A549 (cell line): ENCODE results near the gene ZC3H18. TPM values are rescaled to one million over a fixed set of nuclear protein-coding genes. Genes with fewer than 3 reads are reported as not detected.

Source experiments
- ATAC-seq, 2 experiments: fragments of 200-7000 bp in 1 of 2; fragments of >200 bp in 1 of 2; cut with Nextera tagmentation in 1 of 2; cut with Tn5 transposase in 1 of 2; 3 replicates each; pipeline versions ENCODE4 v1.8.0 to v1.9.1; 2018 to 2020; ENCODE audit warnings: mild to moderate bottlenecking in 1 of 2, moderate library complexity in 1 of 2
- CTCF ChIA-PET: fragments of 300-600 bp; sonication (Branson Sonifier 250); formaldehyde crosslinking; extraction: SDS; loops from one replicate; lab custom pipeline; 2021; ENCODE audit warnings: antibody characterized with exemption, inconsistent platforms; lab: Yijun Ruan, JAX
- POLR2A ChIA-PET: fragments of 350-600 bp; formaldehyde crosslinking; extraction: SDS; loops from one replicate; lab custom pipeline; 2021; ENCODE audit warnings: antibody characterized with exemption, inconsistent platforms; lab: Yijun Ruan, JAX
- DNase-seq, 2 experiments: peaks; one replicate each; pipeline versions ENCODE4 v3.0.0 to v3.0.0-alpha.2; 2011 to 2016; ENCODE audit warnings: low read depth in 1 of 2, low spot score in 1 of 2
- FAIRE-seq: peaks from 2 replicates; lab custom pipeline; 2011; peaks lifted over from hg19 to GRCh38; lab: Jason Lieb, UNC
- H3K27ac ChIP-seq, 2 experiments: fragments of >200 bp; sonication (Bioruptor Twin); formaldehyde crosslinking; 3 replicates each; pipeline ENCODE4 v1.5.1; 2016 to 2017
- H3K4me1 ChIP-seq: fragments of >200 bp; sonication (Bioruptor Twin); formaldehyde crosslinking; 3 replicates; pipeline ENCODE4 v1.6.1; 2016
- H3K4me2 ChIP-seq: fragments of >200 bp; sonication (Bioruptor Twin); formaldehyde crosslinking; 3 replicates; pipeline ENCODE4 v1.6.1; 2016
- H3K4me3 ChIP-seq: fragments of >200 bp; sonication (Bioruptor Twin); formaldehyde crosslinking; 3 replicates; pipeline ENCODE4 v1.5.1; 2016
- H3K9me3 ChIP-seq: fragments of >200 bp; sonication (Bioruptor Twin); formaldehyde crosslinking; 3 replicates; pipeline ENCODE4 v1.6.1; 2016
- ATOH8 ChIP-seq: fragments of 250-450 bp; sonication (Bioruptor Pico); IDR thresholded peaks from 2 replicates; pipeline ENCODE4 v1.5.0; 2020; ENCODE audit warnings: low read depth, mild to moderate bottlenecking, moderate library complexity
- BCL3 ChIP-seq: fragments of >200 bp; sonication (Bioruptor Twin); formaldehyde crosslinking; IDR thresholded peaks from 3 replicates; pipeline ENCODE4 v1.6.1; 2016
- CBX2 ChIP-seq: fragments of 200-600 bp; sonication (generic); IDR thresholded peaks from 2 replicates; pipeline ENCODE4 v1.6.1; 2016; ENCODE audit warnings: low read depth, mild to moderate bottlenecking, borderline replicate concordance
- CEBPB ChIP-seq, 2 experiments: fragments of >200 bp in 1 of 2; sonication (Bioruptor Twin) in 1 of 2; formaldehyde crosslinking in 1 of 2; IDR thresholded peaks; 2 replicates each; pipeline ENCODE4 v1.6.1; 2012 to 2016
- CHD2 ChIP-seq: fragments of 150-350 bp; IDR thresholded peaks from 2 replicates; pipeline ENCODE4 v1.6.1; 2014; ENCODE audit warnings: low read length; ENCODE audit not compliant: partially characterized antibody
- CTCF ChIP-seq: fragments of >200 bp; sonication (Bioruptor Twin); formaldehyde crosslinking; IDR thresholded peaks from 3 replicates; pipeline ENCODE4 v1.5.1; 2016
- E2F6 ChIP-seq: IDR thresholded peaks from 2 replicates; pipeline ENCODE4 v1.6.1; 2012; ENCODE audit warnings: low read depth, borderline replicate concordance
- GATA3 ChIP-seq: IDR thresholded peaks from 2 replicates; pipeline ENCODE4 v1.6.1; 2012; ENCODE audit warnings: borderline replicate concordance
- HEYL ChIP-seq: fragments of 250-450 bp; sonication (Bioruptor Pico); IDR thresholded peaks from 2 replicates; pipeline ENCODE4 v1.8.0; 2021; ENCODE audit warnings: mild to moderate bottlenecking, moderate library complexity
- KDM1A ChIP-seq: fragments of 200-600 bp; sonication (generic); IDR thresholded peaks from 2 replicates; pipeline ENCODE4 v1.6.1; 2016; ENCODE audit warnings: low read depth, mild to moderate bottlenecking
- KDM5A ChIP-seq: fragments of 200-600 bp; sonication (generic); IDR thresholded peaks from 2 replicates; pipeline ENCODE4 v1.6.1; 2016; ENCODE audit warnings: antibody characterized with exemption, mild to moderate bottlenecking
- MAX ChIP-seq: IDR thresholded peaks from 2 replicates; pipeline ENCODE4 v1.6.1; 2012
- MYC ChIP-seq: IDR thresholded peaks from 2 replicates; pipeline ENCODE4 v1.6.1; 2012; ENCODE audit warnings: mild to moderate bottlenecking, inconsistent platforms, low read length, improper control_type of control experiment, borderline replicate concordance
- NFE2L2 ChIP-seq: fragments of 150-350 bp; conservative IDR thresholded peaks from 2 replicates; pipeline ENCODE4 v1.6.1; 2014; ENCODE audit warnings: low read length
- NR3C1 ChIP-seq: fragments of >200 bp; sonication (Bioruptor Twin); formaldehyde crosslinking; IDR thresholded peaks from 3 replicates; pipeline ENCODE4 v1.6.1; 2017
- RCOR1 ChIP-seq: fragments of 150-350 bp; IDR thresholded peaks from 2 replicates; pipeline ENCODE4 v1.6.1; 2014; ENCODE audit warnings: antibody characterized with exemption, low read length, low read depth
- SREBF2 ChIP-seq: fragments of 450-650 bp; IDR thresholded peaks from 2 replicates; pipeline ENCODE4 v1.6.1; 2014; ENCODE audit warnings: mild to moderate bottlenecking, moderate library complexity
- TP53 ChIP-seq: fragments of 250-450 bp; sonication (Bioruptor Pico); IDR thresholded peaks from 2 replicates; pipeline ENCODE4 v1.5.0; 2021; ENCODE audit warnings: mild to moderate bottlenecking, moderate library complexity
- ZFP36 ChIP-seq: fragments of 450-650 bp; IDR thresholded peaks from 2 replicates; pipeline ENCODE4 v1.6.1; 2014; ENCODE audit warnings: borderline replicate concordance; ENCODE audit not compliant: partially characterized antibody
- WGBS: methylation state at CpG from one replicate; pipeline ENCODE4 v1.1.6; 2017; ENCODE audit errors: missing lambda C conversion rate; 5-methylcytosine and 5-hydroxymethylcytosine counted together
- polyA plus RNA-seq, 4 experiments: library from polyadenylated mRNA; depleted of rRNA in 3 of 4; stranded (reverse); fragments of >200 nt; fragmentation: RNase III in 1 of 4; extraction: RNeasy Plus Mini Kit Qiagen cat#74134 plus additional on column Dnase treatment in 1 of 4; gene quantifications; 2 replicates in 3 of 4; 3 replicates in 1 of 4; pipeline ENCODE4 v1.2.3, GENCODE V29; 2011 to 2017

Gene ZC3H18
- polyA plus RNA-seq, 2 of the 4 experiments (the other 2 are of a cell fraction) = 21.1 to 48.2 TPM

GRCh38 chr16:88534638-88535190 lies 35.5 kb upstream of the ZC3H18 start:
- Histone ChIP-seq H3K4me2 (peak overlapping the region; percentile 100), H3K9me3 (no peaks in the 10 kb centered on the region), H3K4me3 (peak overlapping the region; percentile 91), H3K4me1 (peaks cover 15% of the 10 kb centered on the region; the same call in 2 of the 3 replicates), H3K27ac (peak overlapping the region; percentile 99)
- ATAC-seq (peak; percentile 44 to 51), FAIRE-seq (no peak), DNase-seq (peak; percentile 69 to 71)
- WGBS = 18% methylated on average over 13 of the region's 65 CpGs
- ChIA-PET CTCF (interaction anchor here (1.3 kb wide), 1 partner anchor 24 kb away, joined by 5 read pairs; no protein-coding TSS in a partner anchor), POLR2A (interaction anchor here (1.2 kb wide), 2 partner anchors 36 to 584 kb away, joined by 4 to 8 read pairs; partner anchors contain the start of genes BANP and ZC3H18)
- TF ChIP-seq CTCF = 0 out of 3 replicates have a peak, but pooled peaks have one; percentile 0
- peak; percentile 80 for TF ChIP-seq MAX
- TF ChIP-seq RCOR1 = no peak
- TF ChIP-seq SREBF2 = no peak
- no peak for TF ChIP-seq KDM1A
- TF ChIP-seq E2F6 = peak; percentile 34; the same call in 1 of the 2 replicates
- TF ChIP-seq KDM5A = no peak

- no peak for DNase-seq
- Histone ChIP-seq H3K4me1 (peaks cover 15% of the 10 kb centered on the region; the same call in 2 of the 3 replicates), H3K27ac (peak overlapping the region; percentile 99), H3K9me3 (no peaks in the 10 kb centered on the region), H3K4me3 (peak overlapping the region; percentile 91), H3K4me2 (peak overlapping the region; percentile 100)
- 89% methylated on average over 14 of the region's 22 CpGs for WGBS
- ChIA-PET CTCF (interaction anchor here (0.7 to 1.5 kb wide), 5 partner anchors 10 to 553 kb away, joined by 3 to 9 read pairs (median 3); no protein-coding TSS in a partner anchor), POLR2A (no interaction called here)
- no peak for FAIRE-seq
- peak in 1 of 2 experiments; percentile 8; a peak in 3 of 6 replicates for ATAC-seq
- TF ChIP-seq ZFP36 (no peak), HEYL (CRISPR knock-in tag) (no peak), RCOR1 (no peak)
- TF ChIP-seq, all 56 proteins: peak for 0
Measured at GRCh38 chr16:88535191-88535856, 34.9 kb upstream of the ZC3H18 start.

- Histone ChIP-seq H3K4me2 (peak overlapping the region; percentile 100), H3K4me3 (no peak overlapping the region), H3K4me1 (peaks cover 15% of the 10 kb centered on the region; the same call in 2 of the 3 replicates), H3K27ac (no peak overlapping the region), H3K9me3 (no peaks in the 10 kb centered on the region)
- ChIA-PET POLR2A (interaction anchor here (1.3 kb wide), 1 partner anchor 35 kb away, joined by 6 read pairs; the partner anchor contains the start of gene ZC3H18), CTCF (interaction anchor here (0.7 to 1.5 kb wide), 5 partner anchors 10 to 553 kb away, joined by 3 to 9 read pairs (median 3); no protein-coding TSS in a partner anchor)
- ATAC-seq = no peak
- DNase-seq = no peak
- TF ChIP-seq SREBF2 (no peak), KDM5A (no peak), NFE2L2 (no peak), E2F6 (no peak), TP53 (CRISPR knock-in tag) (no peak), BCL3 (no peak), NR3C1 (no peak), CBX2 (no peak), GATA3 (no peak), CHD2 (no peak), MYC (no peak), CEBPB (IDR thresholded peaks at IDR 0.05) (no peak), ATOH8 (CRISPR knock-in tag) (no peak), HEYL (CRISPR knock-in tag) (no peak)
- no peak for FAIRE-seq
- 93% methylated on average over 9 of the region's 9 CpGs for WGBS
Measured at GRCh38 chr16:88535857-88536222, 34.4 kb upstream of the ZC3H18 start.
